Measurements from ENCODE around the gene KCMF1. TPM values are rescaled to one million over a fixed set of nuclear protein-coding genes. Genes with fewer than 3 reads are reported as not detected.

KCMF1 gene
- total RNA-seq, 4 donors from 2014 or later: 41.5 to 97.3 (median 55.5) TPM

- Histone ChIP-seq H3K4me1 (peaks cover 4 to 66% (median 23%) of the 10 kb centered on the region in 4 donors), H3K9me3 (no peaks in the 10 kb centered on the region), H3K4me3 (no peak overlapping the region), H3K27me3 (no peaks in the 10 kb centered on the region), H3K27ac (no peak overlapping the region), H3K36me3 (no peaks in the 10 kb centered on the region)
- TF ChIP-seq POLR2A (IDR thresholded peaks at IDR 0.05): no peak
- no peak for TF ChIP-seq POLR2AphosphoS5 (IDR thresholded peaks at IDR 0.05)
- TF ChIP-seq CTCF (IDR thresholded peaks at IDR 0.05): no peak
- 73 to 90% methylated on average over 1 to 2 of the region's 2 CpGs for WGBS, 2 donors (ENCODE audit: low coverage in 1 of 2)
- in situ Hi-C loops (cut with MboI; ENCODE audit: low pct_ligation_motif_present in 1 of 4, low pct_unique_long_range_greater_than_20kb in 1 of 4, low sequenced_read_pairs in 3 of 4): no loop called here
- intact Hi-C loops (cut with DNase I; ENCODE audit: low total_unique reads): no loop called here
- DNase-seq: no peak
Observed at GRCh38 chr2:84991404-84992160, 20.6 kb downstream of the KCMF1 start.

GRCh38 chr2:84995826-84996225 is 24.9 kb downstream of the KCMF1 start:
- H3K27me3 ChIP-seq: no peaks in the 10 kb centered on the region
- no peaks in the 10 kb centered on the region for H3K36me3 ChIP-seq
- peaks cover 3 to 54% (median 33%) of the 10 kb centered on the region in 4 donors for H3K4me1 ChIP-seq
- intact Hi-C loops (cut with DNase I; ENCODE audit: low total_unique reads) (no loop called here), in situ Hi-C loops (cut with MboI; ENCODE audit: low pct_ligation_motif_present in 1 of 4, low pct_unique_long_range_greater_than_20kb in 1 of 4, low sequenced_read_pairs in 3 of 4) (no loop called here)
- no peak overlapping the region for H3K4me3 ChIP-seq
- TF ChIP-seq CTCF (IDR thresholded peaks at IDR 0.05): no peak
- TF ChIP-seq EP300 (IDR thresholded peaks at IDR 0.05; ENCODE audit: low read depth): no peak
- TF ChIP-seq POLR2A (IDR thresholded peaks at IDR 0.05): no peak
- TF ChIP-seq POLR2AphosphoS5 (IDR thresholded peaks at IDR 0.05): no peak
- 43 to 58% methylated on average over 1 to 2 of the region's 2 CpGs for WGBS, 2 donors (ENCODE audit: low coverage in 1 of 2)
- peak overlapping the region in 1 of 4 donors; percentile 18 for H3K27ac ChIP-seq
- DNase-seq: no peak
- H3K9me3 ChIP-seq: no peaks in the 10 kb centered on the region

GRCh38 chr2:84996909-84997308 is 25.9 kb downstream of the KCMF1 start:
- intact Hi-C loops (cut with DNase I; ENCODE audit: low total_unique reads): no loop called here
- TF ChIP-seq EP300 (IDR thresholded peaks at IDR 0.05; ENCODE audit: low read depth) (no peak), CTCF (IDR thresholded peaks at IDR 0.05) (no peak), POLR2AphosphoS5 (IDR thresholded peaks at IDR 0.05) (no peak), POLR2A (IDR thresholded peaks at IDR 0.05) (no peak)

GRCh38 chr2:84999553-84999955 is 28.6 kb downstream of the KCMF1 start:
- TF ChIP-seq POLR2A (IDR thresholded peaks at IDR 0.05): no peak
- intact Hi-C loops (cut with DNase I; ENCODE audit: low total_unique reads): no loop called here
- Histone ChIP-seq H3K27ac (no peak overlapping the region), H3K9me3 (no peaks in the 10 kb centered on the region), H3K4me1 (peaks cover 3 to 68% (median 32%) of the 10 kb centered on the region in 4 donors), H3K36me3 (no peaks in the 10 kb centered on the region), H3K27me3 (no peaks in the 10 kb centered on the region), H3K4me3 (no peak overlapping the region)
- in situ Hi-C loops (cut with MboI; ENCODE audit: low pct_ligation_motif_present in 1 of 4, low pct_unique_long_range_greater_than_20kb in 1 of 4, low sequenced_read_pairs in 3 of 4): no loop called here
- no peak for DNase-seq

More at GRCh38 chr2:84996909-84997308, 25.9 kb downstream of the KCMF1 start:
- Histone ChIP-seq H3K4me1 (peaks cover 3 to 56% (median 30%) of the 10 kb centered on the region in 4 donors), H3K36me3 (no peaks in the 10 kb centered on the region), H3K27ac (peak overlapping the region in 3 of 4 donors; percentile 3 to 53 (median 43)), H3K4me3 (no peak overlapping the region), H3K9me3 (no peaks in the 10 kb centered on the region), H3K27me3 (no peaks in the 10 kb centered on the region)
- in situ Hi-C loops (cut with MboI; ENCODE audit: low pct_ligation_motif_present in 1 of 4, low pct_unique_long_range_greater_than_20kb in 1 of 4, low sequenced_read_pairs in 3 of 4): no loop called here
- no peak for DNase-seq
- 48 to 83% methylated on average over 2 of the region's 2 CpGs for WGBS, 2 donors (ENCODE audit: low coverage in 1 of 2)

All from transverse colon (tissue), 4 donors.